T-helper 1 cell treated with Interleukin-12 subunit alpha and Interleukin-12 subunit beta and Interleukin-4 antibody, amounts not matched to agents 30 μg/mL and 1 μg/mL, for 36 hours (primary cell): ENCODE measurements around the gene OGFOD3.
A peak's percentile ranks its signal among the peaks of the same experiment; 100 is the strongest.
"Not testable (repeated sequence)": the region's sequence is repeated elsewhere in the genome, so short reads cannot be mapped to it uniquely, and the experiment has no call there.

Source experiments
- H3K27ac Mint-ChIP-seq: one replicate; pipeline ENCODE4 v1.8.0; 2021; ENCODE audit warnings: mild to moderate bottlenecking, mixed read lengths
- H3K27me3 Mint-ChIP-seq: one replicate; pipeline ENCODE4 v1.8.0; 2021; ENCODE audit warnings: low read depth, mixed read lengths
- H3K36me3 Mint-ChIP-seq: one replicate; pipeline ENCODE4 v1.8.0; 2021; ENCODE audit warnings: low read depth, mixed read lengths
- H3K4me1 Mint-ChIP-seq: one replicate; pipeline ENCODE4 v1.8.0; 2021; ENCODE audit warnings: low read depth, mixed read lengths
- H3K4me3 Mint-ChIP-seq: one replicate; pipeline ENCODE4 v1.8.0; 2021; ENCODE audit warnings: mild to moderate bottlenecking, moderate library complexity, mixed read lengths
- H3K9me3 Mint-ChIP-seq: one replicate; pipeline ENCODE4 v1.8.0; 2021; ENCODE audit warnings: mixed read lengths

OGFOD3 gene

GRCh38 chr17:82432017-82432416 lies 13.6 kb upstream of the OGFOD3 start:
- peaks cover 20% of the 10 kb centered on the region for H3K4me1 Mint-ChIP-seq
- no peak overlapping the region for H3K27ac Mint-ChIP-seq
- no peaks in the 10 kb centered on the region for H3K9me3 Mint-ChIP-seq
- H3K4me3 Mint-ChIP-seq: no peak overlapping the region
- H3K27me3 Mint-ChIP-seq: no peaks in the 10 kb centered on the region
- peaks cover 20% of the 10 kb centered on the region for H3K36me3 Mint-ChIP-seq

DNA sequence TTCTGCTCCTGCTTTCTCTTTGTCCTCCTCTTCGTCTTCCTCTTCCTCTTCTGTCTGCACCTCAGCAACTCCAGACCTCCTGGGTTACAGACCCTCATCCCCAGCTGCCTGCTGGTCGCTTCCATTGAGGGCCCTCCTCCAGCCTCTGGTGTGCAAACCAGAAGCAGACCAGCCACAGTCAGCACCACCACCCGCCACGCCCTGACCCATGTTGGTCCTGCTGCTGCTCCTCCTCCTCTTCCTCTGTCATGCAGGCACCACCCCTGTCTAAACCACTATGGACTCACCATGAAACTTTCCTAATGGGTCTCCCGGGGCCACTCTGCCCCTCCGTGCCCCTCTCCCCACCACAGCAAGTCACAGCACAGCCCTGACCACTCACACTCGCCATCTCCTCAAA lies 11.4 kb upstream of the OGFOD3 start:
- Mint-ChIP-seq H3K27ac (peak overlapping the region; percentile 36), H3K36me3 (peaks cover 23% of the 10 kb centered on the region), H3K4me1 (peaks cover 23% of the 10 kb centered on the region), H3K27me3 (no peaks in the 10 kb centered on the region), H3K9me3 (no peaks in the 10 kb centered on the region), H3K4me3 (peak overlapping the region; percentile 49)

GRCh38 chr17:82428546-82428945 lies 10.2 kb upstream of the OGFOD3 start:
- Mint-ChIP-seq H3K9me3 (no peaks in the 10 kb centered on the region), H3K27me3 (no peaks in the 10 kb centered on the region)

DNA sequence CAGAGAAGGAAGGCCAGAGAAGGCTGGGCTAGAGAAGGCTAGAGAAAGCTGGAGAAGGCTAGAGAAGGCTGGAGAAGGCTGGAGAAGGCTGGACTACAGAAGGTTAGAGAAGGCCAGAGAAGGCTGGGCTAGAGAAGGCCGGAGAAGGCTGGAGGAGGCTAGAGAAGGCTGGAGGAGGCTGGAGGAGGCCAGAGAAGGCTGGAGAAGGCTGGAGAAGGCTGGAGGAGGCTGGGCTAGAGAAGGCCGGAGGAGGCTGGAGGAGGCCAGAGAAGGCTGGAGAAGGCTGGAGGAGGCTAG lies 6.4 kb upstream of the OGFOD3 start:
- H3K36me3 Mint-ChIP-seq: peaks cover 45% of the 10 kb centered on the region
- peaks cover 26% of the 10 kb centered on the region for H3K4me1 Mint-ChIP-seq
- peak overlapping the region; percentile 49 for H3K27ac Mint-ChIP-seq
- no peaks in the 10 kb centered on the region for H3K27me3 Mint-ChIP-seq
- no peaks in the 10 kb centered on the region for H3K9me3 Mint-ChIP-seq
- H3K4me3 Mint-ChIP-seq: no peak overlapping the region

More at GRCh38 chr17:82428546-82428945, 10.2 kb upstream of the OGFOD3 start:
- Mint-ChIP-seq H3K4me1 (peaks cover 22% of the 10 kb centered on the region), H3K4me3 (no peak overlapping the region), H3K36me3 (peaks cover 22% of the 10 kb centered on the region), H3K27ac (no peak overlapping the region)

DNA sequence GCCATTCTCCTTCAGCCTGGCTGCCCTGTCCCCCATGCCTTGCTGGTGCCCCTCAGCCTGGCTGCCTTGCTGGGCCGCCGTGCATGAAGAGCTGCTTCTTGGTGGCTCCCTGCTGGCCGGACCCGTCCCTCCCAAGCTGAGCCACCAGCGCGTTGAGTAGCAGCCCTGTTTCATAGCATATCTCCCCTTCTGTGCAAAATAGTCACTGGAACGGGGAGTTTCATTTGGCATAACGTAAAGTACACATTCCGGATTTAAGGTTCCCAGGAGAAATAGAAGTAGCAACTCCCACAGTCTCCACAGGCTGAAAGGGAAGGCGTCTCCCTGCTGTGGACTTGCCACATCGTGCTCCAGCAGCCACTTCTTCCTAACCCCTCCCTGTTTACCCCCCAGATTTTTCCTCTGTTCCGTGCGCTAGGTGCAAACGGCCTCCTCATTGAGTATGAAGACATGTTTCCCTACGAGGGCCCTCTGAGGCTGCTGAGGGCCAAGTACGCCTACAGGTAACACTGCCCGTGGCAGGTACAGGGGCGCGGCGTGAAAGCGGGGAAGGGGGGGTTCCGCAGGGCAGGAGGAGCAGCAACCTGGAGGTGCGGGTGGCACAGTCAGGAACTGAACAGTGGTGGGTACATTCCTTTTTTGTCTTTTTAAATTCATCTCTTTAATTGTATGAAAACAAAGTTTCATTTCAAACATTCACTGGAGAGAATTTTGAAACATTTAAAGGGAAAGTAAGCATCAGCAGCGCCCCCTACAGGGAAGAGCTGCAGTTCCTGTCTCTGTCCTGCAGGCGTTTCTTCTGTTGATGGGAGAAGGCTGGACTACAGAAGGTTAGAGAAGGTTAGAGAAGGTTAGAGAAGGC lies 5.8 kb upstream of the OGFOD3 start:
- H3K27me3 Mint-ChIP-seq: no peaks in the 10 kb centered on the region
- peak overlapping the region; percentile 49 for H3K27ac Mint-ChIP-seq
- peaks cover 24% of the 10 kb centered on the region for H3K4me1 Mint-ChIP-seq
- no peak overlapping the region for H3K4me3 Mint-ChIP-seq
- H3K9me3 Mint-ChIP-seq: no peaks in the 10 kb centered on the region
- H3K36me3 Mint-ChIP-seq: peaks cover 41% of the 10 kb centered on the region

DNA sequence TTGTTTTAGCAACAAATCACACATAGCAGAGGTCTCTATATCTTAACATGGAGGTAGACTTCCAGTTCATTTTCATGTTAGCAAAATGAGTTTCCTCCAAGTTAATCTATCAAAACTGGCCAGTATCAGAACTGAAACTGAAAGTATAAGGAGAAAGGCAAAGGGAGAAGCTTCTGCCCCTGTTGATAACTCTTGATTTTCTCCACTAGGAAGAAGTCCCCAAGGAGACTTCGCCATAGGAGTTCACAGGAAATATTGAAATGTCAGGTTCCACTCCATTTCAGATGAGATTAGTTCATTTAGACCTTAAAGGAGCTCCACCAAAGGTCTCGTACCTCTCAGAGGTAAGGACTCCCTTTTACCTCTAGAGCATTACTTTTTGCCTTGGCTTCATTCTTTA lies 1.2 kb upstream of the OGFOD3 start:
- Mint-ChIP-seq H3K4me1 (peaks cover 23% of the 10 kb centered on the region), H3K27ac (peak overlapping the region; percentile 72), H3K4me3 (peak overlapping the region; percentile 76), H3K27me3 (no peaks in the 10 kb centered on the region), H3K9me3 (no peaks in the 10 kb centered on the region), H3K36me3 (peaks cover 30% of the 10 kb centered on the region)

DNA sequence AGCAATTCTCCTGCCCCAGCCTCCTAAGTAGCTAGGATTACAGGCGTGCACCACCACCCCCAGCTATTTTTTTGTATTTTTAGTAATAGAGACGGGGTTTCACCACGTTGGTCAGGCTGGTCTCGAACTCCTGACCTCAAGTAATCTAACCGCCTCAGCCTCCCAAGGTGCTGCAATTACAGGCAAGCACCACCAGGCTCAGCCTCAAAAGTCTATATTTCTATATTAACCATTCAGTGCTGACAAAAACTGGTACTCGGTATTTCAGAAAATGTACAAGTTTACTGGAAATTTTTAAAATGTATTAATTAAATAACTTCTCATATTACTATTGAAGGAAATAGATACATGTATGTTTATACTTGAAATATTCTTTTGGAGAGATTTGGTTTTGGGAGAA lies 1.6 kb downstream of the OGFOD3 start:
- Mint-ChIP-seq H3K4me3 (no peak overlapping the region), H3K27ac (no peak overlapping the region), H3K36me3 (peaks cover 20% of the 10 kb centered on the region), H3K27me3 (no peaks in the 10 kb centered on the region), H3K4me1 (peaks cover 25% of the 10 kb centered on the region), H3K9me3 (no peaks in the 10 kb centered on the region)

- no peaks in the 10 kb centered on the region for H3K27me3 Mint-ChIP-seq
- H3K27ac Mint-ChIP-seq: no peak overlapping the region
- H3K36me3 Mint-ChIP-seq: peaks cover 16% of the 10 kb centered on the region
- H3K4me3 Mint-ChIP-seq: no peak overlapping the region
- H3K4me1 Mint-ChIP-seq: peaks cover 25% of the 10 kb centered on the region
- no peaks in the 10 kb centered on the region for H3K9me3 Mint-ChIP-seq
Observed at GRCh38 chr17:82416264-82416663, 2.1 kb downstream of the OGFOD3 start.

DNA sequence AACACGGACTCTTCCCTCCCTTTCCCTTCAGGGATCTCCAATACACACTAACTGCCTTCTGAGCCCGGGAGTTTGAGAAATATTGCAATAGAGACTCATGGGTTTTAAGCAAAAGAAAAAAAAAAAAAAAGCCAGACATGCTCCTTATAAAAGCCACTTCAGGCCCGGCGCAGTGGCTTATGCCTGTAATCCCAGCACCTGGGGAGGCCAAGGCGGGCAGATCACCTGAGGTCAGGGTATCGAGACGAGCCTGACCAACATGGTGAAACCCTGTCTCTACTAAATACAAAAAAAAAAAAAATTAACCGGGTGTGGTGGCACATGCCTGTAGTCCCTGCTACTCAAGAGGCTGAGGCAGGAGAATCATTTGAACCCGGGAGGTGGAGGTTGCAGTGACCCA lies 2.6 kb downstream of the OGFOD3 start:
- Mint-ChIP-seq H3K4me1 (peaks cover 21% of the 10 kb centered on the region), H3K9me3 (no peaks in the 10 kb centered on the region), H3K36me3 (peaks cover 11% of the 10 kb centered on the region), H3K27me3 (no peaks in the 10 kb centered on the region), H3K27ac (no peak overlapping the region), H3K4me3 (no peak overlapping the region)

- no peak overlapping the region for H3K27ac Mint-ChIP-seq
- H3K9me3 Mint-ChIP-seq: no peaks in the 10 kb centered on the region
- no peaks in the 10 kb centered on the region for H3K27me3 Mint-ChIP-seq
- no peak overlapping the region for H3K4me3 Mint-ChIP-seq
- H3K4me1 Mint-ChIP-seq: peaks cover 21% of the 10 kb centered on the region
- peaks cover 10% of the 10 kb centered on the region for H3K36me3 Mint-ChIP-seq
Observed at GRCh38 chr17:82415336-82415735, 3.0 kb downstream of the OGFOD3 start.

DNA sequence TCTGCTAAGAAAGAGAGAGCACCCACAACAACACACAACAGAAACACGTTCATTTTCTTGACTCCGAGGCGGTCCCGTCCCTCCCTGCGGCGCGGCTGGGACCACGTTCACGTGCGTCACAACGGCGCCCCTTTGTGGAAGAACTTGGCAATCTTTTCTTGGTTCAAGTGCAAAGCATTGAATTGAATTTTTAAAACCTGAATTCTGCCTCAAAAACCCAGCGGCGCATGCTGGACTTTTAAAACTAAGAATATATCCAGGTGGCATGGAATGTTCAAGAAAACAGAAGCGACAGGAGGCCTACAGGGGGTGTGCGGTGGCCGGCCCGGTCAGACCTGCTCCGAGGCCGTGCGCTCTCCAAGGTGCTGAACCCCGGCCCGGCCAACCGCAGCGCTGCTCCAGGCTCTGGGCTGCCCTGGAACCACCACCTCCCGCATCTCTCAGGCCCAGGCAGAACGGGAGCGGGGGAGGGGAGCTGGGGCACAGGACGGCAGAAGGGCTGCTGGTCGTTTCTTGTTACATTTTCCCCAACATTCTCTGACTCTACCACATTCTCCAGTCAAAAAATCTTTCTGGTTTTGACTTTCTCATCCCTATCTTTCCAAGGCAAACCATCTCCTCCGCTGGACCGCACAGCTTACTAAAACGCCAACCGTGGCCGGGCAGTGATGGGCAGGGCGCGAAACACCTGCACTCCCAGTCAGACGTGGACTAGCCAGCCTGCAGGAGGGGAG lies 3.7 kb downstream of the OGFOD3 start:
- H3K27ac Mint-ChIP-seq: no peak overlapping the region
- no peaks in the 10 kb centered on the region for H3K27me3 Mint-ChIP-seq

GRCh38 chr17:82412535-82413520 lies 5.6 kb downstream of the OGFOD3 start:
- Mint-ChIP-seq H3K4me3 (no peak overlapping the region), H3K4me1 (peaks cover 10% of the 10 kb centered on the region), H3K36me3 (peaks cover 9% of the 10 kb centered on the region), H3K9me3 (no peaks in the 10 kb centered on the region), H3K27me3 (no peaks in the 10 kb centered on the region), H3K27ac (no peak overlapping the region)

More for the DNA sequence above, 3.7 kb downstream of the OGFOD3 start:
- Mint-ChIP-seq H3K9me3 (no peaks in the 10 kb centered on the region), H3K36me3 (peaks cover 4% of the 10 kb centered on the region), H3K4me1 (peaks cover 15% of the 10 kb centered on the region), H3K4me3 (peak overlapping the region; percentile 14)

DNA sequence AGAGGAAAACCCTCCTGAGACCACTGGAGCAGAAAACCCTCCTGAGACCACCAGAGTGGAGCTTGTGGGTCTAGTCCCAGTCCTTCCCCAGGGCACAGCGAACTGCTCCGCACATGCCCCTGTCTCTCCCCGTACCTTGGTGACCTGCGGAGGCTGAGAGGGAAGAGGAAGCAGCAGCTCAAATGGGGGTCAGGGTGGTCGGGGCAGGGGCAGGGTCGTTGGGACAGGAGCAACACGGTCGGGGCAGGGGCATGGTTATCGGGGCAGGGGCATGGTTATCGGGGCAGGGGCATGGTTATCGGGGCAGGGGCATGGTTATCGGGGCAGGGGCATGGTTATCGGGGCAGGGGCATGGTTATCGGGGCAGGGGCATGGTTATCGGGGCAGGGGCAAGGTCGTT lies 6.3 kb downstream of the OGFOD3 start:
- H3K4me1 Mint-ChIP-seq, H3K27me3 Mint-ChIP-seq, H3K27ac Mint-ChIP-seq, H3K4me3 Mint-ChIP-seq, H3K9me3 Mint-ChIP-seq, H3K36me3 Mint-ChIP-seq: not testable (repeated sequence)

DNA sequence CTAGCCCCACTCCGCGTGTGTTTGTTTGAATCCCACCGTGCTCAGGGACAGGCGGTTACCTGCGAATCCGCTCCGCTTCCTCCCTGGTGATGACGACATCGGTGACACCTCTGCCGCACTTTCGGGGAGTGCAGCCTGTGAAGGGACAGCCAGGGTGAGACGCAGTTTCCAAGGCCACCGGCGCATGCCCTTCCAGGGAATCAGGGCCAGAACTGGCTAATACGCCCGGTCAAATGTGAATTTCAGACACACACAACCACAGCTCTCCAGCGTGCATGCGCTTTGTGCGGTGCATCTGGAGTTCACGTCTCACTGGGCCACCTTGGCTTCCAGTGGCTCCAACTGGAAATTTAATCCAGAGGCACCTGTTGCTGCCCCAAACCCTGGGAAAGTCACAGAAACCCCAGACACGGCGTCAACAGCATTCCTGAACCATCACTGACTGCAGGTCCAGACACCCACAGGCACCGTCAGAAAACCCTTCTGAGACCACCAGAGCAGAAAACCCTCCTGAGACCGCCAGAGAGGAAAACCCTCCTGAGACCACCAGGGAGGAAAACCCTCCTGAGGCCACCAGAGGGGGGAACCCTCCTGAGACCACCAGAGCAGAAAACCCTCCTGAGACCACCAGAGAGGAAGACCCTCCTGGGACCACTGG lies 6.9 kb downstream of the OGFOD3 start:
- H3K27ac Mint-ChIP-seq: no peak overlapping the region
- no peaks in the 10 kb centered on the region for H3K9me3 Mint-ChIP-seq
- H3K4me1 Mint-ChIP-seq: peaks cover 9% of the 10 kb centered on the region
- no peaks in the 10 kb centered on the region for H3K27me3 Mint-ChIP-seq
- H3K36me3 Mint-ChIP-seq: peaks cover 9% of the 10 kb centered on the region
- H3K4me3 Mint-ChIP-seq: no peak overlapping the region
